OCI-LY1 (cell line): Measurements from ENCODE around the gene SCAPER.

Experiments
- H2AFZ ChIP-seq: fragments of 200-600 bp; sonication (generic), shearing (Covaris generic); 2 replicates; pipeline ENCODE4 v1.6.0; 2014; ENCODE audit warnings: antibody characterized with exemption, mild to moderate bottlenecking, low read length
- H3F3A ChIP-seq: fragments of 200-600 bp; sonication (generic), shearing (Covaris generic); 2 replicates; pipeline ENCODE4 v1.6.0; 2014; ENCODE audit warnings: mild to moderate bottlenecking, antibody characterized with exemption, low read length, moderate library complexity; ENCODE audit not compliant: insufficient read depth
- H3K27ac ChIP-seq: fragments of 200-600 bp; sonication (generic); 2 replicates; pipeline ENCODE4 v1.5.1; 2014; ENCODE audit warnings: low read length, mixed run types, mild to moderate bottlenecking, low read depth; ENCODE audit not compliant: poor library complexity, severe bottlenecking
- H3K27me3 ChIP-seq: fragments of 200-600 bp; sonication (generic); 2 replicates; pipeline ENCODE4 v1.6.0; 2014; ENCODE audit warnings: antibody characterized with exemption, mild to moderate bottlenecking, low read length, moderate library complexity; ENCODE audit not compliant: insufficient read depth
- H3K36me3 ChIP-seq: fragments of 200-600 bp; sonication (generic); 2 replicates; pipeline ENCODE4 v1.6.1; 2014; ENCODE audit warnings: mild to moderate bottlenecking, antibody characterized with exemption, low read length, moderate library complexity, mixed read lengths; ENCODE audit not compliant: insufficient read depth
- H3K4me1 ChIP-seq: fragments of 200-600 bp; sonication (generic); 2 replicates; pipeline ENCODE4 v1.5.1; 2014; ENCODE audit warnings: mild to moderate bottlenecking, low read length, moderate library complexity; ENCODE audit not compliant: insufficient read depth, severe bottlenecking
- H3K4me2 ChIP-seq: fragments of 200-600 bp; sonication (generic), shearing (Covaris generic); 2 replicates; pipeline ENCODE4 v1.6.1; 2014; ENCODE audit warnings: low read length
- H3K4me3 ChIP-seq: fragments of 200-600 bp; sonication (generic); 2 replicates; pipeline ENCODE4 v1.5.1; 2014; ENCODE audit warnings: low read length, low read depth, mild to moderate bottlenecking, mixed read lengths; ENCODE audit not compliant: poor library complexity, severe bottlenecking
- H3K79me2 ChIP-seq: fragments of 200-600 bp; shearing (Covaris generic); 2 replicates; pipeline ENCODE4 v1.6.1; 2016; ENCODE audit warnings: mixed run types, low read length, mixed read lengths; ENCODE audit not compliant: insufficient read depth
- H3K9ac ChIP-seq: fragments of 200-600 bp; sonication (generic), shearing (Covaris generic); 2 replicates; pipeline ENCODE4 v1.6.1; 2014; ENCODE audit warnings: mild to moderate bottlenecking, low read length, mixed read lengths
- H3K9me2 ChIP-seq: fragments of 200-600 bp; sonication (generic), shearing (Covaris generic); 2 replicates; pipeline ENCODE4 v1.6.1; 2014; ENCODE audit warnings: low read depth, mild to moderate bottlenecking, low read length, mixed read lengths
- H3K9me3 ChIP-seq: fragments of 200-600 bp; shearing (Covaris generic); 2 replicates; pipeline ENCODE4 v1.6.1; 2014; ENCODE audit warnings: low read length, mixed read lengths
- H4K20me1 ChIP-seq: fragments of 200-600 bp; sonication (generic), shearing (Covaris generic); 2 replicates; pipeline ENCODE4 v1.6.0; 2016; ENCODE audit warnings: mild to moderate bottlenecking, low read length; ENCODE audit not compliant: insufficient read depth
- CTCF ChIP-seq: fragments of 200-600 bp; sonication (generic), shearing (Covaris generic); IDR thresholded peaks from 2 replicates; pipeline ENCODE4 v1.5.1; 2017; ENCODE audit warnings: mild to moderate bottlenecking, antibody characterized with exemption, low read length, moderate library complexity, mixed read lengths
- EZH2 ChIP-seq: fragments of 200-600 bp; sonication (generic), shearing (Covaris generic); IDR thresholded peaks from 2 replicates; pipeline ENCODE4 v1.8.0; 2017; ENCODE audit warnings: borderline replicate concordance, mixed run types, mild to moderate bottlenecking, antibody characterized with exemption, low read length, moderate library complexity, mixed read lengths

SCAPER gene

DNA sequence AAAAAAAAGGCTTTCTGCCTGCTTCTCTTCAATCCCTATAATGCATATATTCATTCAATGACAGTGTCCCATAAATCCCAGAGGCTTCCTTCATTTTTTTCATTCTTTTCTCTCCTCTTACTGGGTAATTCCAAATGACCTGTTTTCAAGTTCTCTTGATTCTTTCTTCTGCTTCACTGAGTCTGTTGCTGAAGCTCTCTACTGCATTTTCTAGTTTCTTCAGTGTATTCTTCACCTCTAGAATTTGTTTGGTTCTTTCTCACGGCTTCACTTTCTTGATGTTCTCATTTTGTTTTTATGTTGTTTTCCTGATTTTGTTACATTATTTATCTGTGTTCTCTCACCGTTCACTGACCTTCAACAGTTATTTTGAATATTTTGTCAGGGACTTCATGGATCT lies 141.6 kb downstream of the SCAPER start:
- H2AFZ ChIP-seq: no peak overlapping the region
- H3K79me2 ChIP-seq: no peaks in the 10 kb centered on the region
- no peaks in the 10 kb centered on the region for H3F3A ChIP-seq
- H3K9me2 ChIP-seq: no peaks in the 10 kb centered on the region
- H3K36me3 ChIP-seq: peaks cover 20% of the 10 kb centered on the region
- peaks cover 9% of the 10 kb centered on the region; the same call in 1 of the 2 replicates for H3K9me3 ChIP-seq
- no peaks in the 10 kb centered on the region for H4K20me1 ChIP-seq
- H3K9ac ChIP-seq: no peak overlapping the region
- no peak overlapping the region for H3K4me3 ChIP-seq
- H3K27me3 ChIP-seq: no peaks in the 10 kb centered on the region
- no peak overlapping the region for H3K4me2 ChIP-seq
- no peak overlapping the region for H3K27ac ChIP-seq
- TF ChIP-seq CTCF (no peak), EZH2 (no peak)
- no peaks in the 10 kb centered on the region for H3K4me1 ChIP-seq

DNA sequence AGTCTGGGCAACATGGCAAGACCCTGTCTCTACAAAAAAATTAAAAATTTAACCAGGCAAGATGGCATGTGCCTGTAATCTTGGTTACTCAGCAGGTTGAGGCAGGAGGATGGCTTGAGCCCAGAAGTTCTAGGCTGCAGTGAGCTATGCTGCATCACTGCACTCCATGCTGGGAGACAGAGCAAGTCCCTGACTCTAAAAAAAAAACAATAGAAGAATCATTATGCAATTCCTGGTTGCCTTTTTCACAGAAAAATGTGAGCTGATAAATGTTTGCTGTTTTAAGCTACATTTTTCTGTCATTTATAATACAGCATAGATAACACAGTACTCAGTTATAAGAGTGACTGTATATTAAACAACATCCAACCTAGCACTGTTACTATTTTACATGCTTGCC lies 148.8 kb downstream of the SCAPER start:
- no peak for TF ChIP-seq CTCF
- Histone ChIP-seq H3K27ac (no peak overlapping the region), H4K20me1 (no peaks in the 10 kb centered on the region), H3K36me3 (no peaks in the 10 kb centered on the region), H3K9me2 (no peaks in the 10 kb centered on the region), H2AFZ (no peak overlapping the region), H3K79me2 (no peaks in the 10 kb centered on the region), H3K4me1 (no peaks in the 10 kb centered on the region), H3K4me3 (no peak overlapping the region), H3F3A (no peaks in the 10 kb centered on the region; the same call in 1 of the 2 replicates), H3K9me3 (no peaks in the 10 kb centered on the region), H3K27me3 (no peaks in the 10 kb centered on the region), H3K4me2 (no peak overlapping the region), H3K9ac (no peak overlapping the region)

- Histone ChIP-seq H3K4me3 (no peak overlapping the region), H3K36me3 (no peaks in the 10 kb centered on the region), H3K79me2 (no peaks in the 10 kb centered on the region), H3K9me3 (no peaks in the 10 kb centered on the region), H3F3A (no peaks in the 10 kb centered on the region; the same call in 1 of the 2 replicates), H2AFZ (no peak overlapping the region), H3K9ac (no peak overlapping the region), H3K27me3 (no peaks in the 10 kb centered on the region), H3K27ac (no peak overlapping the region), H3K9me2 (no peaks in the 10 kb centered on the region), H4K20me1 (no peaks in the 10 kb centered on the region), H3K4me2 (no peak overlapping the region), H3K4me1 (no peaks in the 10 kb centered on the region)
- TF ChIP-seq CTCF (no peak), EZH2 (no peak)
Measured at GRCh38 chr15:76753771-76754170, 151.4 kb downstream of the SCAPER start.
